Glutamatergic neuron (in vitro differentiated cells): ENCODE data around the gene BRF1. TPM values are rescaled to one million over a fixed set of nuclear protein-coding genes. Genes with fewer than 3 reads are reported as not detected.

Experiments used
- DNase-seq: peaks from one replicate; pipeline ENCODE4 v3.0.0; 2022
- H3K27ac Mint-ChIP-seq: one replicate; pipeline ENCODE4 v1.8.0; 2020; ENCODE audit warnings: mild to moderate bottlenecking, mixed read lengths, inconsistent platforms; ENCODE audit not compliant: unreplicated experiment
- H3K27me3 Mint-ChIP-seq: one replicate; pipeline ENCODE4 v1.8.0; 2020; ENCODE audit warnings: mild to moderate bottlenecking, moderate library complexity, mixed read lengths, inconsistent platforms; ENCODE audit not compliant: unreplicated experiment
- H3K36me3 Mint-ChIP-seq: one replicate; pipeline ENCODE4 v1.8.0; 2020; ENCODE audit warnings: mild to moderate bottlenecking, mixed read lengths, inconsistent platforms; ENCODE audit not compliant: unreplicated experiment
- H3K4me1 Mint-ChIP-seq: one replicate; pipeline ENCODE4 v1.8.0; 2020; ENCODE audit warnings: mild to moderate bottlenecking, low read depth, mixed read lengths, inconsistent platforms; ENCODE audit not compliant: unreplicated experiment
- H3K4me3 Mint-ChIP-seq: one replicate; pipeline ENCODE4 v1.8.0; 2020; ENCODE audit warnings: mild to moderate bottlenecking, mixed read lengths, inconsistent platforms; ENCODE audit not compliant: unreplicated experiment
- H3K9me3 Mint-ChIP-seq: one replicate; pipeline ENCODE4 v1.8.0; 2020; ENCODE audit warnings: mild to moderate bottlenecking, moderate library complexity, mixed read lengths, inconsistent platforms; ENCODE audit not compliant: unreplicated experiment
- total RNA-seq: library from RNA; stranded (reverse); fragmentation: NEBNext Ultra II Directional; extraction: Animal tissue kit (Norgen Biotek cat#: 25700); gene quantifications from one replicate; pipeline ENCODE4 v1.2.1, GENCODE V29; 2021; ENCODE audit not compliant: unreplicated experiment
- TF ChIP-seq, protein P1 (sequence below): fragments of 200-600 bp; sonication (generic); IDR thresholded peaks from one replicate; pipeline ENCODE4 v1.5.0; 2021; ENCODE audit not compliant: partially characterized antibody, unreplicated experiment

The BRF1 gene
- total RNA-seq, 1 donor from 2014 or later, result 54.6 TPM

DNA sequence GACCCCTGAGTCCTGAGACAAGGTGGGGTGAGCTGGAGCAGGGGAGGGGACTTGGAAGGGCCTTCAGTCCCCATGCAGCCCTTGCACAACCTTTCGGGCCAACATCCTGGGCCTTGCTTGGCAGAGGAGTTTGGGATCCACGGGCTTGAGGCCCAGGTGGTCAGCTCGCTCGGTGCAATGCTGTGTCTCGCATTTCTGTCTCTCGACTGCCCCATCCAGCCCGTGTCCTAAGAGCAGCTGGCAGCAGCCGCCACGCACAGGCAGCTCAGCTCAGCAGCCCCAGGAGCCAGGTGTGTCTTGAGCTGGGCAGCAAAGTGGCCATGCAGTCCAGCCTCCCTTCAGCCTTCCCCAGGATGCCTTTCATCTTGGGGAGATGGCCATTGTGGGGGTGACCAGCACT, 24.5 kb upstream of the BRF1 start:
- no peak overlapping the region for H3K4me3 Mint-ChIP-seq
- peaks cover 18% of the 10 kb centered on the region for H3K27me3 Mint-ChIP-seq
- peak overlapping the region; percentile 70 for H3K27ac Mint-ChIP-seq
- peak; percentile 40 for DNase-seq
- peaks cover 50% of the 10 kb centered on the region for H3K4me1 Mint-ChIP-seq
- no peaks in the 10 kb centered on the region for H3K36me3 Mint-ChIP-seq
- TF ChIP-seq, protein P1, sequence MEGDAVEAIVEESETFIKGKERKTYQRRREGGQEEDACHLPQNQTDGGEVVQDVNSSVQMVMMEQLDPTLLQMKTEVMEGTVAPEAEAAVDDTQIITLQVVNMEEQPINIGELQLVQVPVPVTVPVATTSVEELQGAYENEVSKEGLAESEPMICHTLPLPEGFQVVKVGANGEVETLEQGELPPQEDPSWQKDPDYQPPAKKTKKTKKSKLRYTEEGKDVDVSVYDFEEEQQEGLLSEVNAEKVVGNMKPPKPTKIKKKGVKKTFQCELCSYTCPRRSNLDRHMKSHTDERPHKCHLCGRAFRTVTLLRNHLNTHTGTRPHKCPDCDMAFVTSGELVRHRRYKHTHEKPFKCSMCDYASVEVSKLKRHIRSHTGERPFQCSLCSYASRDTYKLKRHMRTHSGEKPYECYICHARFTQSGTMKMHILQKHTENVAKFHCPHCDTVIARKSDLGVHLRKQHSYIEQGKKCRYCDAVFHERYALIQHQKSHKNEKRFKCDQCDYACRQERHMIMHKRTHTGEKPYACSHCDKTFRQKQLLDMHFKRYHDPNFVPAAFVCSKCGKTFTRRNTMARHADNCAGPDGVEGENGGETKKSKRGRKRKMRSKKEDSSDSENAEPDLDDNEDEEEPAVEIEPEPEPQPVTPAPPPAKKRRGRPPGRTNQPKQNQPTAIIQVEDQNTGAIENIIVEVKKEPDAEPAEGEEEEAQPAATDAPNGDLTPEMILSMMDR, result no peak
- peaks cover 18% of the 10 kb centered on the region for H3K9me3 Mint-ChIP-seq

GRCh38 chr14:105324871-105325270, 24.1 kb upstream of the BRF1 start:
- H3K27ac Mint-ChIP-seq, result peak overlapping the region; percentile 97

DNA sequence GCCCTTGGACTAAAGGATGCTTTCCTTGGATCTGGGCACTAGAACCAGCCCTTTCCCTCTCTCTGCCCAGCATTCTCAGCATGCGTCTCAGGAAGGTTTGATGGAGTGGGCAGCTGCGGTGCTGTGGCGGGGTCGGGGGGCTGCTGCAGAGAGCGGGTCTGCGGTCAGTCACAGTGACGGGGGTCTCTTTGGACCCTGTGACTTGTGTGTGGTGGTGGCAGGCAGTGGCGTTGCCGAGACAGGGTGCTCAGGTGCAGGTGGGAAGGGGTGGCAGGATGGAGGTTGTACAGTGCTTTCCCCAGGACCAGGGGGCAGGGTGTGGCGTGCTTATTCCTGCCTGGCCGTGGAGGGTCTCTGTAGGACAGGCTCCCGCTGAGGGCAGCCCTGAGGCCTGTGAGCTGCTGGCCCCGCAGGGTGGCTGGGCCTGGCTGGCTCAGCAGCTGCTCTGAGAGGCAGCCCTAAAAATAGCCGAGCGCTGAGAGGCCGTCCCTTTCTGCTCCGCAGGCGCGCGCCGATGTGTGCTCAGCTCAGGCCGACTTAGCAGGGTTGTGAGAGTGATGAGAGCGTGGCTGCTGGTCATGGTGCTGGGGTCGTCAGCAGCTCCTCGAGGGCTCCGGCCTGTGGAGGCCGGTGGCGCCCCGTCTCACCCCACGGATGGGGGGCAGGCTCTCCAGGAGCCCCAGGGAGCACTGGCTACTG, 23.4 kb upstream of the BRF1 start:
- Mint-ChIP-seq H3K9me3 (peaks cover 18% of the 10 kb centered on the region), H3K27me3 (peaks cover 18% of the 10 kb centered on the region), H3K4me3 (peak overlapping the region; percentile 69), H3K4me1 (peaks cover 46% of the 10 kb centered on the region), H3K27ac (peak overlapping the region; percentile 97), H3K36me3 (no peaks in the 10 kb centered on the region)
- DNase-seq, result peak; percentile 66
- TF ChIP-seq, protein P1, result no peak

More at GRCh38 chr14:105324871-105325270, 24.1 kb upstream of the BRF1 start:
- Mint-ChIP-seq H3K36me3 (no peaks in the 10 kb centered on the region), H3K4me3 (no peak overlapping the region), H3K27me3 (peaks cover 18% of the 10 kb centered on the region), H3K9me3 (peaks cover 18% of the 10 kb centered on the region), H3K4me1 (peaks cover 50% of the 10 kb centered on the region)
- no peak for DNase-seq
- TF ChIP-seq, protein P1, result no peak

- Mint-ChIP-seq H3K9me3 (peaks cover 13% of the 10 kb centered on the region), H3K4me1 (peaks cover 41% of the 10 kb centered on the region), H3K36me3 (no peaks in the 10 kb centered on the region), H3K4me3 (peak overlapping the region; percentile 25), H3K27me3 (peaks cover 14% of the 10 kb centered on the region), H3K27ac (peak overlapping the region; percentile 97)
- DNase-seq, result no peak
- TF ChIP-seq, protein P1, result no peak
Measured at GRCh38 chr14:105323663-105324062, 22.9 kb upstream of the BRF1 start.

DNA sequence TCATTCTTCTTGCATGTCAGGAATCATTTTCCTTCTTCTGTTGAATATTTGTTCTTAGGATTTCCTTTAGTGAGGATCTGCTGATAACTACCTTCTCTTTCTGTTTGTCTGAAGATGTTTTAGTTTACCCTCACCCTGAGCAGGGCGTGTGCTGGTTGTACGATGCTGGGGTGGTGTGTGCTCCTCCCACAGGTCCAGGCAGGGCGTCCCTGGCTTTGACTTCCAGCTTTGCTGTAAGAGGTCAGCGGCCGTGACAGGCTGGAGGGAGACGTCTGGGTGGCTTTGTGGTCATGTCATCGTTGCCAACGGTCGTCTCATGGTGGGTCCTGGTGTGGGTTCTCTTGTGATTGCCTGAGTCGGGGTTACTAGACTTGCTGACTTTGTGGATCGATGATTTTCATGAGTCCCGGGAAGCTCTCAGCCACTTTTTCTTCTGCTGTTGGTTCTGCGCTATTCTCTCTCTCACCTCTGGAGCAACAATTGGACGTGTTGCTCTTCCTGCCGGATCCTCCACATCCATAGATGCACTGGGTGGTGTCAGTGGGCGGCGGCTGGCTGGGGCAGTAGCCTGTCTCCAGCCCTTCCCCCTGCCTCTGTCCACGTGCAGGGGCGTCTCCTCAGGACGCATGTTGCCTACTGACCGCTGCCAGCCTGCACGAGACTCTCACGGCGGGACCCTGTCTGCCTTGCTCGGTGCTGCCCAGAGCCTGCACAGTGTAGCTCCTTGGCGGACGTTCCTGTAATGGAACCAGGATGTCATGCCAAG, 22.2 kb upstream of the BRF1 start:
- Mint-ChIP-seq H3K27me3 (peaks cover 12% of the 10 kb centered on the region), H3K36me3 (no peaks in the 10 kb centered on the region), H3K4me1 (peaks cover 36% of the 10 kb centered on the region), H3K9me3 (peaks cover 10% of the 10 kb centered on the region), H3K27ac (peak overlapping the region; percentile 75), H3K4me3 (peak overlapping the region; percentile 25)
- TF ChIP-seq, protein P1, result no peak
- DNase-seq, result peak; percentile 32
